Measurements from ENCODE around the gene CMTR1.

DNA sequence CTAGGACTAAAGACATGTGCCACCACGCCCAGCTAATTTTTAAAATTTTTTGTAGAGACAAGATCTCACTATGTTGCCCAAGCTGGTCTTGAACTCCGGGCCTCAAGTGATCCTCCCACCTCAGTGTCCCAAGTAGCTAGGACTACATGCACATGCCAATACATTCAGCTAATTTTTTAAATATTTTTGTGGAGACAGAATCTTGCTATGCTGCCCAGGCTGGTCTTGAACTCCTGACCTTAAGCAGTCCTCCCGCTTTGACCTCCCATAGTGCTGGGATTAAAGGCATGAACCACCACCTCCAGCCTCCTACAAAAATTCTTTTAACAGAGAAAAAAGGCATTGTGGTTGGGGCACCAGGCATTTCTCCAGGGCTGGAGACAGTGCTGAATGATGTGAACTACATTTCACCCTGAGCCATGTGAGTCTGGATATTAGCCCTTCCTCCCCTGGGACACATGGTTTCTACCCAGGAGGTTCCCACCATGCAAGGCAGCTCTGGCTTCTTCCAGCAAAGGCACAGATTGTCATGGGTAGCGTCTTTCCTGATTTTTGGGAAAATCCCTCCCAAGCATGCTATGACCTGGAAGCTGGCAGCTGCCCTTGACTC, 36.3 kb upstream of the CMTR1 start:
- TF ChIP-seq CTCF (IDR thresholded peaks at IDR 0.05) (no peak), POLR2AphosphoS5 (IDR thresholded peaks at IDR 0.05) (no peak), POLR2A (IDR thresholded peaks at IDR 0.05) (no peak)
